ENCODE data around the gene GPRC5A. TPM values are rescaled to one million over a fixed set of nuclear protein-coding genes. Genes with fewer than 3 reads are reported as not detected.

GPRC5A gene
- total and polyA plus RNA-seq, 2 donors (not counting 3 experiments of a cell fraction or from before 2014, with no cell fraction given), result 22.7 to 86.4 TPM

DNA sequence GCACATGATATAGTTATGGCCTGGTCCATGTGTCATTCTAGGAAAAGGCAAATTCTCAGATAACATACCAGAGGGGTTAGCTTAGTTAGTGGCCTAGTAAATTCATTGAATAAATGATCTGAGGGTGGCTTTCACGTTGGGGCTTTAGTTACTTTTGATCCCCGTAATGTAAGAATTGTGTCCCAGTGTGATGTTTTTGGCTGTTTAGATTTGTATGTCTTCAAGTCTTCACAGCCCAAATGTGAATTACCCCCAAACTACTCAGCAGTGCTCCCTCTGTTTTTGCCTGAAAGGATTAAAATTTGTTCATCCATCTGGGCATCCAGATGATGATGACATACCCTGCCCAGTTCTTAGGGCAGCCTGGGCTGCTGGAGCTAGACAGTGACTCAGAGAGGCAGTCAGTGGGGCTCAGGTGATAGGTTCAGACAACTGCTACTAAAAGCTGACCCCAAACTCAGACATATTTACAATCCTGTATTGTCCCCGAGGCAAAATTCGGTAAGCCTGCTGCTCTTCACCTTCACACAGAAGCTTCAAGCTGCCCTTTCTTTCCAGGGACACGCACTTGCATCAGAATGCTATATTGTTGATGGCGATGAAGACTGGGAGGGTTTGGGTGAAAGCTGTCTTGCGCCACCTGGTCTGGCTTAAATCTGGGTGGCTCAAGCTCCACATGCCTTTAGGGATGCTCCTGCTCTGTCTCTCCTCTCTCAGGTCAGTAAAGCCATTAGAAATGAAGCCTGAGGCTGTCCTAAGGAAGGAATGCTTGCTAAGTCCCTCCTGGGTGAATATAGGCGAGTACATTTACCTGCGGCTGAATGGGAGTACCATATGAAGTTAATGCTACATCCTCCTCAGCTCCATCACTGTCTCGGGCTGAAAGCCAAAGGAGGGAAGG, 50.3 kb downstream of the GPRC5A start:
- no peak overlapping the region for H3K4me2 ChIP-seq (ENCODE audit: insufficient read depth, low read length)
- H3K27me3 ChIP-seq (ENCODE audit: control insufficient read depth in 2 of 2, insufficient read depth in 2 of 2, low read length in 2 of 2), result no peaks in the 10 kb centered on the region
- no peak overlapping the region for H3K27ac ChIP-seq (ENCODE audit: insufficient read depth, low read depth, low read length)
- no peaks in the 10 kb centered on the region for H3K36me3 ChIP-seq (ENCODE audit: control insufficient read depth in 2 of 2, extremely low read depth in 1 of 2, insufficient read depth in 2 of 2, low read length in 2 of 2)
- no peak overlapping the region for H3K4me3 ChIP-seq (replicated peaks in 1 of 3; ENCODE audit: insufficient read depth in 1 of 3, low read depth in 1 of 3, low read length in 3 of 3)
- no peak overlapping the region for H2AFZ ChIP-seq (ENCODE audit: low read depth, low read length)
- TF ChIP-seq FOS (IDR thresholded peaks at IDR 0.05; ENCODE audit: borderline replicate concordance, insufficient read depth, low read length) (no peak), POLR2A (IDR thresholded peaks at IDR 0.05; ENCODE audit: low read depth, low read length) (no peak), JUN (IDR thresholded peaks at IDR 0.05; ENCODE audit: borderline replicate concordance, insufficient read depth, insufficient read length, low read depth) (no peak), POLR2AphosphoS5 (IDR thresholded peaks at IDR 0.05; ENCODE audit: insufficient read depth, low read depth, low read length) (no peak), GATA2 (IDR thresholded peaks at IDR 0.05; ENCODE audit: insufficient read depth, insufficient read length, low read depth, low read length) (no peak), EZH2 (IDR thresholded peaks at IDR 0.05; ENCODE audit: borderline replicate concordance, low read depth, low read length, severe bottlenecking) (no peak), MAX (IDR thresholded peaks at IDR 0.05; ENCODE audit: insufficient read depth, insufficient read length) (no peak), MYC (IDR thresholded peaks at IDR 0.05; ENCODE audit: low read depth, low read length) (no peak), CTCF (IDR thresholded peaks at IDR 0.05; ENCODE audit: extremely low read depth in 1 of 2, insufficient read depth in 1 of 2, low read depth in 1 of 2, low read length in 2 of 2) (no peak)
- dilution Hi-C loops (cut with MboI; ENCODE audit: extremely low pct_ligation_motif_present, low sequenced_read_pairs) (no loop called here), intact Hi-C loops (cut with micrococcal nuclease) (no loop called here)
- BruUV-seq (replicated peaks), result no TSS peak
- POLR2A ChIA-PET, result no interaction called here
- CTCF ChIA-PET, result interaction anchor here (1.0 to 2.1 kb wide), 2 partner anchors 25 to 107 kb away, joined by 3 to 8 read pairs; no protein-coding TSS in a partner anchor
- no peaks in the 10 kb centered on the region for H3K9me1 ChIP-seq (replicated peaks; ENCODE audit: control insufficient read depth, extremely low read depth, insufficient read depth, low read length)
- no peak overlapping the region for H3K9ac ChIP-seq (replicated peaks; ENCODE audit: extremely low read depth, insufficient read depth, low read length)
- H4K20me1 ChIP-seq (replicated peaks; ENCODE audit: control insufficient read depth, extremely low read depth, insufficient read depth, low read length), result no peaks in the 10 kb centered on the region
- H3K4me1 ChIP-seq (ENCODE audit: control insufficient read depth, extremely low read depth, insufficient read depth, low read length), result no peaks in the 10 kb centered on the region
- no peaks in the 10 kb centered on the region for H3K9me3 ChIP-seq (replicated peaks; ENCODE audit: control insufficient read depth, insufficient read depth, low read length)
- H3K79me2 ChIP-seq (ENCODE audit: control insufficient read depth, insufficient read depth, low read length), result no peaks in the 10 kb centered on the region
- no peak for DNase-seq (ENCODE audit: low read depth, low spot score)
- FAIRE-seq, result no peak
